Liver (tissue), 9 donors: Measurements from ENCODE around the gene BTG3. TPM values are rescaled to one million over a fixed set of nuclear protein-coding genes. Genes with fewer than 3 reads are reported as not detected.

Experiments used
- DNase-seq: peaks from one replicate; pipeline ENCODE4 v3.0.0-alpha.2; 2017; ENCODE audit warnings: low spot score
- H3K27ac ChIP-seq, 2 donors: one replicate each; pipeline ENCODE4 v1.7.0; 2013; ENCODE audit warnings: inconsistent platforms in 2 of 2, low read length in 2 of 2, control low read depth in 1 of 2, low read depth in 1 of 2, mild to moderate bottlenecking in 1 of 2
- H3K27me3 ChIP-seq, 4 donors: one replicate each; pipeline versions ENCODE4 v1.6.1 to v1.7.0; 2013; ENCODE audit warnings: low read length in 3 of 4, inconsistent platforms in 1 of 4, mild to moderate bottlenecking in 1 of 4, moderate library complexity in 1 of 4; ENCODE audit not compliant: control insufficient read depth in 4 of 4, insufficient read depth in 4 of 4
- H3K36me3 ChIP-seq, 4 donors: one replicate each; pipeline versions ENCODE4 v1.6.1 to v1.7.0; 2013; ENCODE audit warnings: low read length in 3 of 4, mild to moderate bottlenecking in 3 of 4, low read depth in 1 of 4, moderate library complexity in 1 of 4; ENCODE audit not compliant: control insufficient read depth in 4 of 4, insufficient read depth in 3 of 4
- H3K4me1 ChIP-seq, 4 donors: one replicate each; pipeline versions ENCODE4 v1.6.1 to v1.7.0; 2013; ENCODE audit warnings: low read length in 3 of 4, mild to moderate bottlenecking in 3 of 4, moderate library complexity in 1 of 4; ENCODE audit not compliant: control insufficient read depth in 4 of 4, insufficient read depth in 4 of 4
- H3K4me3 ChIP-seq, 3 donors: one replicate each; pipeline versions ENCODE4 v1.6.1 to v1.7.0; 2013; ENCODE audit warnings: low read length in 3 of 3, control low read depth in 1 of 3, low read depth in 1 of 3, mild to moderate bottlenecking in 1 of 3
- H3K9ac ChIP-seq, 2 donors: one replicate each; pipeline ENCODE4 v1.7.0; 2013; ENCODE audit warnings: low read length in 2 of 2, mild to moderate bottlenecking in 2 of 2, moderate library complexity in 2 of 2, control low read depth in 1 of 2, low read depth in 1 of 2
- H3K9me3 ChIP-seq, 4 donors: one replicate each; pipeline versions ENCODE4 v1.6.1 to v1.7.0; 2013; ENCODE audit warnings: low read length in 3 of 4; ENCODE audit not compliant: control insufficient read depth in 4 of 4
- ATF3 ChIP-seq: IDR thresholded peaks from 2 replicates; pipeline ENCODE4 v1.6.1; 2016; ENCODE audit warnings: antibody characterized with exemption
- CTCF ChIP-seq: fragments of 150-350 bp; IDR thresholded peaks from 2 replicates; pipeline ENCODE4 v1.5.1; 2017; ENCODE audit warnings: improper control_type of control experiment, low read depth, low read length; ENCODE audit not compliant: missing input control
- FOXA1 ChIP-seq: IDR thresholded peaks from 2 replicates; pipeline ENCODE4 v1.6.1; 2016; ENCODE audit warnings: antibody characterized with exemption
- FOXA2 ChIP-seq: IDR thresholded peaks from 2 replicates; pipeline ENCODE4 v1.6.1; 2016; ENCODE audit warnings: antibody characterized with exemption
- GABPA ChIP-seq, 2 donors: IDR thresholded peaks in 1 of 2; conservative IDR thresholded peaks in 1 of 2; 2 replicates each; pipeline ENCODE4 v1.6.1; 2016; ENCODE audit warnings: antibody characterized with exemption in 2 of 2, mild to moderate bottlenecking in 1 of 2, moderate library complexity in 1 of 2
- HNF4A ChIP-seq, 2 donors: conservative IDR thresholded peaks; 2 replicates each; pipeline ENCODE4 v1.6.1; 2016; ENCODE audit warnings: antibody characterized with exemption in 2 of 2, mild to moderate bottlenecking in 2 of 2
- HNF4G ChIP-seq: IDR thresholded peaks from 2 replicates; pipeline ENCODE4 v1.6.1; 2016; ENCODE audit warnings: antibody characterized with exemption
- RAD21 ChIP-seq, 2 donors: IDR thresholded peaks; 2 replicates each; pipeline ENCODE4 v1.6.1; 2016; ENCODE audit warnings: antibody characterized with exemption in 2 of 2, mild to moderate bottlenecking in 2 of 2
- RXRA ChIP-seq, 2 donors: IDR thresholded peaks; 2 replicates each; pipeline ENCODE4 v1.6.1; 2017 to 2018; ENCODE audit warnings: antibody characterized with exemption in 2 of 2, mild to moderate bottlenecking in 1 of 2
- TAF1 ChIP-seq: conservative IDR thresholded peaks from 2 replicates; pipeline ENCODE4 v1.6.1; 2016; ENCODE audit warnings: antibody characterized with exemption, mild to moderate bottlenecking
- YY1 ChIP-seq: IDR thresholded peaks from 2 replicates; pipeline ENCODE4 v1.6.1; 2016; ENCODE audit warnings: antibody characterized with exemption, mild to moderate bottlenecking
- WGBS: extraction: QIAGEN DNeasy Blood & Tissue Kit; methylation state at CpG from one replicate; pipeline ENCODE4 v1.1.7; 2013; 5-methylcytosine and 5-hydroxymethylcytosine counted together
- polyA plus RNA-seq, 2 donors: library from polyadenylated mRNA; stranded (reverse) in 1 of 2; unstranded in 1 of 2; fragments of 200-250 nt in 1 of 2; fragments of >200 nt in 1 of 2; fragmentation: Nextera tagmentation in 1 of 2; extraction: Ambion mirVana in 1 of 2; gene quantifications; one replicate each; pipeline versions ENCODE4 v1.2.1 to v1.2.3, GENCODE V29; 2013 to 2015
- total RNA-seq, 2 donors: library from RNA; depleted of rRNA; stranded (reverse); fragments of >200 nt; gene quantifications; one replicate each; pipeline ENCODE4 v1.2.3, GENCODE V29; 2014
- TF ChIP-seq, protein P1 (sequence below): IDR thresholded peaks from 2 replicates; pipeline ENCODE4 v1.6.1; 2016; ENCODE audit warnings: antibody characterized with exemption
- TF ChIP-seq, protein P2 (sequence below): IDR thresholded peaks from 2 replicates; pipeline ENCODE4 v1.6.1; 2016; ENCODE audit warnings: antibody characterized with exemption, mild to moderate bottlenecking
- TF ChIP-seq, protein P3 (sequence below): IDR thresholded peaks from 2 replicates; pipeline ENCODE4 v1.6.1; 2016; ENCODE audit warnings: antibody characterized with exemption
- donor health status: healthy.
- donor health status: healthy.
- donor health status: healthy.
- donor health status: healthy.
- donor health status: healthy.

Gene BTG3
- total and polyA plus RNA-seq, 4 donors = 4.1 to 25.5 (median 5.5) TPM

DNA sequence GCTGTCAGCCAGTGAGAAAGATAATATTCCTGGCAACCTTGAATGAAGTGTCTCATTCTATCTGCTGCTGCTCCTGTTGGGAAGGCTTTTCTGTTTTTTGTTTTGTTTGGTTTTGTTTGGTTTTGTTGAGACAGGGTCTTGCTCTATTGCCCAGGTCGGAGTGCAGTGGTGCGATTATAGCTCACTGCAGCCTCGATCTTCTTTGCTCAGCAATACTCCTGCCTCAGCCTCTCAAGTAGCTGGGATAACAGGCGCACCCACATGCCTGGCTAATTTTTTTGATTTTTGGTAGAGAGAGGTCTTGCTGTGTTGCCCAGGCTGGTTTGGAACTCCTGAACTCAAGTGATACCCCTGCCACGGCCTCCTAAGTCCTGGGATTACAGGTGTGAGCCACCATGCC, 37.6 kb downstream of the BTG3 start:
- Histone ChIP-seq H3K27me3 (no peaks in the 10 kb centered on the region), H3K9ac (no peak overlapping the region), H3K4me3 (no peak overlapping the region), H3K36me3 (peaks cover 0 to 5% (median 0%) of the 10 kb centered on the region in 4 donors), H3K9me3 (no peaks in the 10 kb centered on the region), H3K27ac (no peak overlapping the region), H3K4me1 (peaks cover 0 to 6% (median 0%) of the 10 kb centered on the region in 4 donors)
- 93% methylated on average over 5 of the region's 5 CpGs for WGBS
- TF ChIP-seq RXRA (IDR thresholded peaks at IDR 0.05) (no peak), FOXA1 (no peak)
- TF ChIP-seq, protein P1, sequence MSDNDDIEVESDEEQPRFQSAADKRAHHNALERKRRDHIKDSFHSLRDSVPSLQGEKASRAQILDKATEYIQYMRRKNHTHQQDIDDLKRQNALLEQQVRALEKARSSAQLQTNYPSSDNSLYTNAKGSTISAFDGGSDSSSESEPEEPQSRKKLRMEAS = no peak
- no peak for DNase-seq

DNA sequence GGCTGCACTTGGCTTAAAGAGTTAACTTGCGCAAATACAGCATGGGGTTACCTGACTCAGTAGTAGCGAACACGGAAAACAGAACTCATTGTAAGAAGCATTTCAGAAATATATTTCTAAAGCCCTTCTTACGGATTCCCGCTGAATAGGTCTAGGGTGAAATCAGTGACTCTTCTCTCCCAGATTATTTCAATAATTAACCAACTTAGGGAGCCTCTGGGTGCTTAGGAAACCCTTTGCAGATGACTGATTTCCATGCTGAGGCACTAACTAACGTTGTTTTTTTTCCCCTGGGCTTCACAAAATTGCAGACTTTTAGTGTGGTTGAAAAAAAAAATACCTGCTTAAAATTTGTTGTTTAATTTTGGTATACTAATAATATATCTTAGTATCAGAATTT, 40.3 kb downstream of the BTG3 start:
- Histone ChIP-seq H3K27ac (no peak overlapping the region), H3K4me3 (no peak overlapping the region), H3K27me3 (no peaks in the 10 kb centered on the region), H3K9ac (no peak overlapping the region), H3K4me1 (peaks cover 0 to 7% (median 0%) of the 10 kb centered on the region in 4 donors), H3K9me3 (no peaks in the 10 kb centered on the region), H3K36me3 (no peaks in the 10 kb centered on the region)
- 88% methylated on average over 6 of the region's 6 CpGs for WGBS
- DNase-seq = no peak
- TF ChIP-seq ATF3 (no peak), YY1 (no peak), RXRA (IDR thresholded peaks at IDR 0.05) (no peak), TAF1 (no peak)
- TF ChIP-seq, protein P1 = no peak
- TF ChIP-seq, protein P2, sequence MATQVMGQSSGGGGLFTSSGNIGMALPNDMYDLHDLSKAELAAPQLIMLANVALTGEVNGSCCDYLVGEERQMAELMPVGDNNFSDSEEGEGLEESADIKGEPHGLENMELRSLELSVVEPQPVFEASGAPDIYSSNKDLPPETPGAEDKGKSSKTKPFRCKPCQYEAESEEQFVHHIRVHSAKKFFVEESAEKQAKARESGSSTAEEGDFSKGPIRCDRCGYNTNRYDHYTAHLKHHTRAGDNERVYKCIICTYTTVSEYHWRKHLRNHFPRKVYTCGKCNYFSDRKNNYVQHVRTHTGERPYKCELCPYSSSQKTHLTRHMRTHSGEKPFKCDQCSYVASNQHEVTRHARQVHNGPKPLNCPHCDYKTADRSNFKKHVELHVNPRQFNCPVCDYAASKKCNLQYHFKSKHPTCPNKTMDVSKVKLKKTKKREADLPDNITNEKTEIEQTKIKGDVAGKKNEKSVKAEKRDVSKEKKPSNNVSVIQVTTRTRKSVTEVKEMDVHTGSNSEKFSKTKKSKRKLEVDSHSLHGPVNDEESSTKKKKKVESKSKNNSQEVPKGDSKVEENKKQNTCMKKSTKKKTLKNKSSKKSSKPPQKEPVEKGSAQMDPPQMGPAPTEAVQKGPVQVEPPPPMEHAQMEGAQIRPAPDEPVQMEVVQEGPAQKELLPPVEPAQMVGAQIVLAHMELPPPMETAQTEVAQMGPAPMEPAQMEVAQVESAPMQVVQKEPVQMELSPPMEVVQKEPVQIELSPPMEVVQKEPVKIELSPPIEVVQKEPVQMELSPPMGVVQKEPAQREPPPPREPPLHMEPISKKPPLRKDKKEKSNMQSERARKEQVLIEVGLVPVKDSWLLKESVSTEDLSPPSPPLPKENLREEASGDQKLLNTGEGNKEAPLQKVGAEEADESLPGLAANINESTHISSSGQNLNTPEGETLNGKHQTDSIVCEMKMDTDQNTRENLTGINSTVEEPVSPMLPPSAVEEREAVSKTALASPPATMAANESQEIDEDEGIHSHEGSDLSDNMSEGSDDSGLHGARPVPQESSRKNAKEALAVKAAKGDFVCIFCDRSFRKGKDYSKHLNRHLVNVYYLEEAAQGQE = no peak

DNA sequence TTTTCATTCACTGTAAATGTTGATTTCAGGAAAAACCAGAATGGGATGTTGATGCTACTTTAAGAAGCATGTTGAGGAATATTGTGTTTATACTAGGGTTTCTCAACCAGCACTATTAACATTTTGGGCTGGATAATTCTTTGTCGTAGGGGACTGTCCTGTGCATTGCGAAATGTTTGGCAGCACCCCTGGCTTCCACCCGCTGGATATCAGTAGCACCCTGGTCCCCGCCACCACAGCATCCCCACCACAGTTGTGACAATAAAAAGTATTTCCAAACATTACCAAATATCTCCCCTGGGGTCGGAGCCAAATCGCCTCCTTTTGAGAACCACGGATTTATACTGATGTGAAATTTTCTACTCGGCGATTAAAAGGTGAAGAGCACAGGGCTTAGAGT, 41.9 kb downstream of the BTG3 start:
- 70% methylated on average over 9 of the region's 9 CpGs for WGBS
- peaks cover 0 to 7% (median 0%) of the 10 kb centered on the region in 4 donors for H3K4me1 ChIP-seq
- H3K9ac ChIP-seq = no peak overlapping the region

GRCh38 chr21:17560377-17561025, 52.2 kb downstream of the BTG3 start:
- Histone ChIP-seq H3K4me1 (peaks cover 0 to 4% (median 0%) of the 10 kb centered on the region in 4 donors), H3K27ac (no peak overlapping the region), H3K27me3 (no peaks in the 10 kb centered on the region), H3K36me3 (peaks cover 0 to 29% (median 22%) of the 10 kb centered on the region in 4 donors), H3K9me3 (no peaks in the 10 kb centered on the region), H3K4me3 (no peak overlapping the region), H3K9ac (no peak overlapping the region)
- DNase-seq = no peak
- 87% methylated on average over 5 of the region's 5 CpGs for WGBS
- TF ChIP-seq, protein P3, sequence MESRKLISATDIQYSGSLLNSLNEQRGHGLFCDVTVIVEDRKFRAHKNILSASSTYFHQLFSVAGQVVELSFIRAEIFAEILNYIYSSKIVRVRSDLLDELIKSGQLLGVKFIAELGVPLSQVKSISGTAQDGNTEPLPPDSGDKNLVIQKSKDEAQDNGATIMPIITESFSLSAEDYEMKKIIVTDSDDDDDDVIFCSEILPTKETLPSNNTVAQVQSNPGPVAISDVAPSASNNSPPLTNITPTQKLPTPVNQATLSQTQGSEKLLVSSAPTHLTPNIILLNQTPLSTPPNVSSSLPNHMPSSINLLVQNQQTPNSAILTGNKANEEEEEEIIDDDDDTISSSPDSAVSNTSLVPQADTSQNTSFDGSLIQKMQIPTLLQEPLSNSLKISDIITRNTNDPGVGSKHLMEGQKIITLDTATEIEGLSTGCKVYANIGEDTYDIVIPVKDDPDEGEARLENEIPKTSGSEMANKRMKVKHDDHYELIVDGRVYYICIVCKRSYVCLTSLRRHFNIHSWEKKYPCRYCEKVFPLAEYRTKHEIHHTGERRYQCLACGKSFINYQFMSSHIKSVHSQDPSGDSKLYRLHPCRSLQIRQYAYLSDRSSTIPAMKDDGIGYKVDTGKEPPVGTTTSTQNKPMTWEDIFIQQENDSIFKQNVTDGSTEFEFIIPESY = no peak
- TF ChIP-seq ATF3 = no peak
- no peak for TF ChIP-seq GABPA (IDR thresholded peaks at IDR 0.05 in 1 of 2, conservative IDR thresholded peaks at IDR 0.05 in 1 of 2)
- TF ChIP-seq RXRA (IDR thresholded peaks at IDR 0.05) = no peak
- TF ChIP-seq RAD21 (IDR thresholded peaks at IDR 0.05) = no peak
- TF ChIP-seq TAF1 = no peak
- no peak for TF ChIP-seq CTCF
- TF ChIP-seq, protein P1 = no peak
- no peak for TF ChIP-seq FOXA2

More for the DNA sequence above, 41.9 kb downstream of the BTG3 start:
- Histone ChIP-seq H3K9me3 (no peaks in the 10 kb centered on the region), H3K36me3 (no peaks in the 10 kb centered on the region), H3K4me3 (no peak overlapping the region), H3K27ac (no peak overlapping the region), H3K27me3 (no peaks in the 10 kb centered on the region)
- TF ChIP-seq HNF4G (no peak), HNF4A (conservative IDR thresholded peaks at IDR 0.05) (peak in 1 of 2 donors; percentile 5)
- no peak for DNase-seq
